HCT116 (cell line): ENCODE results near the gene SELENON.

ENCODE experiments used
- POLR2A ChIP-seq: IDR thresholded peaks from 2 replicates; pipeline ENCODE4 v1.7.0; 2011; ENCODE audit warnings: borderline replicate concordance; ENCODE audit not compliant: insufficient read depth, insufficient read length; ENCODE audit errors: extremely low read depth
- POLR2AphosphoS5 ChIP-seq: IDR thresholded peaks from 2 replicates; pipeline ENCODE4 v1.6.1; 2011; ENCODE audit warnings: mild to moderate bottlenecking, low read depth, low read length, moderate library complexity
- RAD21 ChIP-seq: IDR thresholded peaks from 2 replicates; pipeline ENCODE4 v1.6.1; 2012; ENCODE audit warnings: low read depth, mild to moderate bottlenecking
- SP1 ChIP-seq: IDR thresholded peaks from 2 replicates; pipeline ENCODE4 v1.6.1; 2012; ENCODE audit warnings: low read depth
- SRF ChIP-seq: IDR thresholded peaks from 2 replicates; pipeline ENCODE4 v1.6.1; 2012; ENCODE audit warnings: low read depth
- TF ChIP-seq, protein P1 (sequence below), 3 experiments: fragments of 200-600 bp in 1 of 3; sonication (generic) in 1 of 3; IDR thresholded peaks in 2 of 3; conservative IDR thresholded peaks in 1 of 3; 2 replicates each; pipeline ENCODE4 v1.5.1; 2012 to 2017; ENCODE audit warnings: low read depth in 2 of 3, low read length in 2 of 3, antibody characterized with exemption in 1 of 3, borderline replicate concordance in 1 of 3, control low read depth in 1 of 3, mild to moderate bottlenecking in 1 of 3, mixed read lengths in 1 of 3, mixed run types in 1 of 3, moderate library complexity in 1 of 3; ENCODE audit not compliant: insufficient read depth in 1 of 3
- TF ChIP-seq, protein P2 (sequence below): IDR thresholded peaks from 2 replicates; pipeline ENCODE4 v1.6.1; 2012

DNA sequence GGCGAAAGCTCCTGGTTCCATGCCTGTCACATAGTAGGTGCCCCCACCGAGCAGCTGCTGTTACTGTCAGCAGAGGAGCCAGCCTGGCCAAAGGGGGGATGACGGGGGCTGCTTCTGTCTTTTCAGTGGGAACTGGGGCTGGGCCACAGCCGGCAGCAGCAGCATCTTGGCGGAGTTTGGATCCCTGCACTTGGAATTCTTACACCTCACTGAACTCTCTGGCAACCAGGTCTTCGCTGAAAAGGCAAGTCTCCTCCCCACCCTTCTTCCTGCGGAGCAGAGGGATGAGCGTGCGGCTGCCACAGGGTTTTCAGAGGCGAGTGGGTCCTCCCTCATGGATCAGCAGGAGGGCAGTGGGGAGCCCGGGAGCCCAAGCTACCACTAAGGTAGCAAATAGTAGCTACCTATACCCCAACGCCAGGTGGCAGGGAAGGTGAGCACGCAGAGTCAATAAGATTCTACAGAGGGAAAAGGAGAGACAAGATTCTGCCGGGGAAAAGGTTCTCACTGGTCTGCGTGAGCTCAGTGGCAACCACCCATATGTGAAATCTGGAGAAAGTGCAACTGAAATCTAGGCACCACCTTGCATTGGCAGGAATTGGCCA is 41.4 kb upstream of the SELENON start:
- TF ChIP-seq POLR2A: no peak
- TF ChIP-seq, protein P1, sequence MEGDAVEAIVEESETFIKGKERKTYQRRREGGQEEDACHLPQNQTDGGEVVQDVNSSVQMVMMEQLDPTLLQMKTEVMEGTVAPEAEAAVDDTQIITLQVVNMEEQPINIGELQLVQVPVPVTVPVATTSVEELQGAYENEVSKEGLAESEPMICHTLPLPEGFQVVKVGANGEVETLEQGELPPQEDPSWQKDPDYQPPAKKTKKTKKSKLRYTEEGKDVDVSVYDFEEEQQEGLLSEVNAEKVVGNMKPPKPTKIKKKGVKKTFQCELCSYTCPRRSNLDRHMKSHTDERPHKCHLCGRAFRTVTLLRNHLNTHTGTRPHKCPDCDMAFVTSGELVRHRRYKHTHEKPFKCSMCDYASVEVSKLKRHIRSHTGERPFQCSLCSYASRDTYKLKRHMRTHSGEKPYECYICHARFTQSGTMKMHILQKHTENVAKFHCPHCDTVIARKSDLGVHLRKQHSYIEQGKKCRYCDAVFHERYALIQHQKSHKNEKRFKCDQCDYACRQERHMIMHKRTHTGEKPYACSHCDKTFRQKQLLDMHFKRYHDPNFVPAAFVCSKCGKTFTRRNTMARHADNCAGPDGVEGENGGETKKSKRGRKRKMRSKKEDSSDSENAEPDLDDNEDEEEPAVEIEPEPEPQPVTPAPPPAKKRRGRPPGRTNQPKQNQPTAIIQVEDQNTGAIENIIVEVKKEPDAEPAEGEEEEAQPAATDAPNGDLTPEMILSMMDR (IDR thresholded peaks at IDR 0.05 in 2 of 3, conservative IDR thresholded peaks at IDR 0.05 in 1 of 3; ENCODE audit: borderline replicate concordance in 1 of 3, insufficient read depth in 1 of 3, low read depth in 2 of 3, low read length in 2 of 3): no peak
- TF ChIP-seq SP1: no peak
- TF ChIP-seq RAD21: no peak
- TF ChIP-seq POLR2AphosphoS5: no peak
- TF ChIP-seq SRF: no peak
- TF ChIP-seq, protein P2, sequence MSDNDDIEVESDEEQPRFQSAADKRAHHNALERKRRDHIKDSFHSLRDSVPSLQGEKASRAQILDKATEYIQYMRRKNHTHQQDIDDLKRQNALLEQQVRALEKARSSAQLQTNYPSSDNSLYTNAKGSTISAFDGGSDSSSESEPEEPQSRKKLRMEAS: no peak
